Measurements from ENCODE around the gene MSMB.
"Not testable (repeated sequence)": the region's sequence is repeated elsewhere in the genome, so short reads cannot be mapped to it uniquely, and the experiment has no call there.

Gene MSMB

DNA sequence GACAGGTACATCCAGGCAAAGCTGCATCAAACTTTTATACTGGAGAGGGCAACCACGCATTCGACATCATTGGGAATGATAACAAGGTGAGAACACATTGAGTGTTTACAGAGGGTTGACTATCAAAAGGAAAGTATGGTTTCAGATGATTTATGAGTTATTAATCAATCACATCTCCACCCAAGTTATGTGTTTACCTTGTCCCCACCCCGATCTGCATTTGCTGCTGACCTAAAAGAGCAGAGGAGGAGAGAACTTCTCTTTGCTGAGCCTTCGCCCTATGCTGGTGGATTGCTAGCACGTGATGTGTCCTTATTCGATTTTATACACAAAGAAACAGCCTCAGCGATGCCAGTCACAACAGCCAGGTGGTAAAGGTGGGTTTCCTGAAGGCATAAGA lies at the start of gene MSMB:
MSMB (minus strand) TSS at position 9 of the 400 bp plus-strand sequence. CDS start 32 bp downstream, outside the sequence.
- Histone ChIP-seq H3K4me1 (ENCODE audit: control insufficient read depth in 1 of 2, insufficient read depth in 2 of 2, low read length in 2 of 2) (no peaks in the 10 kb centered on the region), H3K27me3 (ENCODE audit: low read depth, low read length) (no peaks in the 10 kb centered on the region), H3K4me3 (ENCODE audit: low read depth in 1 of 2, low read length in 2 of 2) (no peak within 1 kb of the TSS), H3K27ac (ENCODE audit: low read length) (no peak within 1 kb of the TSS), H3K36me3 (ENCODE audit: control insufficient read depth in 1 of 2, insufficient read depth in 2 of 2, low read length in 2 of 2) (no peaks in the 10 kb centered on the region), H3K9me3 (ENCODE audit: control insufficient read depth in 1 of 2, low read length in 2 of 2) (no peaks in the 10 kb centered on the region)

- peaks cover 0 to 8% of the 10 kb centered on the region in 2 donors for H3K4me1 ChIP-seq (ENCODE audit: control insufficient read depth in 1 of 2, insufficient read depth in 2 of 2, low read length in 2 of 2)
- no peaks in the 10 kb centered on the region for H3K36me3 ChIP-seq (ENCODE audit: control insufficient read depth in 1 of 2, insufficient read depth in 2 of 2, low read length in 2 of 2)
- no peaks in the 10 kb centered on the region for H3K9me3 ChIP-seq (ENCODE audit: control insufficient read depth in 1 of 2, low read length in 2 of 2)
- H3K4me3 ChIP-seq (ENCODE audit: low read depth in 1 of 2, low read length in 2 of 2) = no peak overlapping the region
- H3K27me3 ChIP-seq (ENCODE audit: low read depth, low read length) = no peaks in the 10 kb centered on the region
- H3K27ac ChIP-seq (ENCODE audit: low read length) = no peak overlapping the region
These were observed 49.1 kb upstream of the MSMB start for GRCh38 chr10:46094931-46095750.

- Histone ChIP-seq H3K27me3 (ENCODE audit: low read depth, low read length) (no peaks in the 10 kb centered on the region), H3K9me3 (ENCODE audit: control insufficient read depth in 1 of 2, low read length in 2 of 2) (no peaks in the 10 kb centered on the region), H3K36me3 (ENCODE audit: control insufficient read depth in 1 of 2, insufficient read depth in 2 of 2, low read length in 2 of 2) (no peaks in the 10 kb centered on the region), H3K4me1 (ENCODE audit: control insufficient read depth in 1 of 2, insufficient read depth in 2 of 2, low read length in 2 of 2) (peaks cover 0 to 8% of the 10 kb centered on the region in 2 donors), H3K27ac (ENCODE audit: low read length) (no peak overlapping the region), H3K4me3 (ENCODE audit: low read depth in 1 of 2, low read length in 2 of 2) (no peak overlapping the region)
These were observed 48.1 kb upstream of the MSMB start for GRCh38 chr10:46094197-46094500.

DNA sequence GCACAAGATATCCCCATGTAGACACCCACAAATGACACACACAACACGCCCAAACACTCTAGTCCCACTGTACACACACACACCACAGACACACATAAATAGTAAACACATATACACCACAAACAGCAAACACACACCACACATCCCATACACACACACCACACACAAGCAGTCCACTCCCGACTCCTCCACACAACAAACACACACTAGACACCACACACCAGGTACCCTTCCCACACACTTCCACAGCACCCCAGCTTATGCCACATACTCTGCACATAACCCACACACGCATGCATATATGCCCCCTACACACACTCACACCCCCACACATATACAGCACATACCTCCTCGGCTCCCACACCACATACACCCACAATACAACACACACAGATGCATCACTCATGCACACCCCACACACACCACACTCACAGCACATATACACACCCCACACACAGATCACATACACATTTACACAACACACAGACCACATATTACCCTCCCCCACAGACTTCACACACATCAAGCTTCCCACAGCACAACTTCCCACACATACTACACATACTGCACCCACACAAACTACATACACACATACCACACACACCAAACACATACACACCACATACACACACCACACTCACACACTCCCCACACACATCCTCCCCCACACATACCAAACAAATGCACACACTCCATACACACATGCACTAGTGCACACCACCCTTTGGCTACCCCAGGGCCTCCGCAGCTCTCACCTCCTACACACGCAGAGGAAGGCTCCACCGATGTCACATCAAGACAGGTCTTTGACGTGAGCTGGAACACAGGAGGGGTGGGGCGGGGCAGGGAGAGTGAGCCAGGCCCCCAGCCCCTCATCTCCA lies 47.5 kb upstream of the MSMB start:
- H3K9me3 ChIP-seq (ENCODE audit: control insufficient read depth in 1 of 2, low read length in 2 of 2); H3K4me3 ChIP-seq (ENCODE audit: low read depth in 1 of 2, low read length in 2 of 2); H3K27ac ChIP-seq (ENCODE audit: low read length); H3K4me1 ChIP-seq (ENCODE audit: control insufficient read depth in 1 of 2, insufficient read depth in 2 of 2, low read length in 2 of 2); H3K27me3 ChIP-seq (ENCODE audit: low read depth, low read length); H3K36me3 ChIP-seq (ENCODE audit: control insufficient read depth in 1 of 2, insufficient read depth in 2 of 2, low read length in 2 of 2): not testable (repeated sequence)

DNA sequence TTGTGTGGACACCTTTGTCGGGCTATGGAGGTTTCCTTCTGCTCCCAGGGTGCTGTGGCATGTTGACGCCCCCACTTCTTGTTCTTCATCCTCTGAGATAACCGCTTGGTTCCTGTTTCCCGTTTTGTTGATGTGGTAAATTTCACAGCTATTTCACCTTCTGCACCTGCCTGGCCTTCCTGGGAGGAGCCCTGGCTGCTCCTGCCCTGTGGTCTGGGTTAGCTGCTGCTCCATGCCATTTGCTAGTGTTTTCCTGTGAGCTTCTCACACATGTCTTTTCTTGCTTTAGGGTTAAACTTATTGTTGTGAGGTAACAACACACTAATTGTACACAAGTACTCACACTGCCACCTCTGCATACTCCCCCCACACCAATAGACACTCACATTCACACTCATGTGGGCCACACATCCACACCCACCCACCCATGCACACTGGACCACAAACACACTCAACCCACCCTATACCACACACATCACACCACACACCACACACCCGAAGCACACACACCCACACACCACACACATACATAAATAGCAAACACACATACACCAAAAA lies 46.5 kb upstream of the MSMB start:
- Histone ChIP-seq H3K27me3 (ENCODE audit: low read depth, low read length) (no peaks in the 10 kb centered on the region), H3K9me3 (ENCODE audit: control insufficient read depth in 1 of 2, low read length in 2 of 2) (no peaks in the 10 kb centered on the region), H3K4me1 (ENCODE audit: control insufficient read depth in 1 of 2, insufficient read depth in 2 of 2, low read length in 2 of 2) (peaks cover 0 to 8% of the 10 kb centered on the region in 2 donors), H3K27ac (ENCODE audit: low read length) (no peak overlapping the region), H3K4me3 (ENCODE audit: low read depth in 1 of 2, low read length in 2 of 2) (no peak overlapping the region), H3K36me3 (ENCODE audit: control insufficient read depth in 1 of 2, insufficient read depth in 2 of 2, low read length in 2 of 2) (no peaks in the 10 kb centered on the region)

DNA sequence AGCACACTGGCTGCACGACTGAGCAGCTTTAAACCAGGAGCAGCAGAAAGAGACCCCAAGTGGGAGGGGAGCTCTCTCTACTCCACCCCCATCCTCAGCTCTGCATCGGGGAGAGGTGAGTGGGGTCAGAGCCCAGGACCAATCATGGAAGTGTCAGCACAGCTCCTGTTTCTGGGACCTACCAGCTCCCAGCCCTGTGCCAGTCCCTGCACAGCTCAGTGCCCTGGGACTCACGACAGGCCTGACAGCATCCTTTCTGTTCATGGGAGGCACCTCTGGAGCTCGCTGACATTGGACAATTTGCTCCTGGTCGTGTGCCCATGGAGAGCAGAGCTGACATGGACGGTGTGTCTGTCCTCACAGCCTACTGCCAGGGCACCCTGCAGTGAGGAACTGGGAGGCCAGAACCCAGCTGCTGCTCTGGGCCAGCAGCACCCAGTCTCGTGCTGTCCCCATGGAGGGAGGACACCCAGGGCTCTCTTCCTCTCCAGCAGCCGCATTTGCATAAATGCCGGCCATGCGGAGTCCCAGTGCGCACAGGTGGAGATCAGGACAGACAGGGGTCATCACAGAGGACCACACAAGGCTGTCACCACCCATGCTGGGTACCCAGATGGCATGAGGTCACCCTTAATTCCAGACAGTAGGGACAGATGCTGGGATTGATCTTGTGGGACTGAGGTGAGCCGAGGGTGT lies 45.9 kb upstream of the MSMB start:
- peaks cover 0 to 8% of the 10 kb centered on the region in 2 donors for H3K4me1 ChIP-seq (ENCODE audit: control insufficient read depth in 1 of 2, insufficient read depth in 2 of 2, low read length in 2 of 2)
- H3K9me3 ChIP-seq (ENCODE audit: control insufficient read depth in 1 of 2, low read length in 2 of 2) = no peaks in the 10 kb centered on the region
- no peak overlapping the region for H3K4me3 ChIP-seq (ENCODE audit: low read depth in 1 of 2, low read length in 2 of 2)
- no peak overlapping the region for H3K27ac ChIP-seq (ENCODE audit: low read length)
- no peaks in the 10 kb centered on the region for H3K36me3 ChIP-seq (ENCODE audit: control insufficient read depth in 1 of 2, insufficient read depth in 2 of 2, low read length in 2 of 2)
- H3K27me3 ChIP-seq (ENCODE audit: low read depth, low read length) = no peaks in the 10 kb centered on the region

DNA sequence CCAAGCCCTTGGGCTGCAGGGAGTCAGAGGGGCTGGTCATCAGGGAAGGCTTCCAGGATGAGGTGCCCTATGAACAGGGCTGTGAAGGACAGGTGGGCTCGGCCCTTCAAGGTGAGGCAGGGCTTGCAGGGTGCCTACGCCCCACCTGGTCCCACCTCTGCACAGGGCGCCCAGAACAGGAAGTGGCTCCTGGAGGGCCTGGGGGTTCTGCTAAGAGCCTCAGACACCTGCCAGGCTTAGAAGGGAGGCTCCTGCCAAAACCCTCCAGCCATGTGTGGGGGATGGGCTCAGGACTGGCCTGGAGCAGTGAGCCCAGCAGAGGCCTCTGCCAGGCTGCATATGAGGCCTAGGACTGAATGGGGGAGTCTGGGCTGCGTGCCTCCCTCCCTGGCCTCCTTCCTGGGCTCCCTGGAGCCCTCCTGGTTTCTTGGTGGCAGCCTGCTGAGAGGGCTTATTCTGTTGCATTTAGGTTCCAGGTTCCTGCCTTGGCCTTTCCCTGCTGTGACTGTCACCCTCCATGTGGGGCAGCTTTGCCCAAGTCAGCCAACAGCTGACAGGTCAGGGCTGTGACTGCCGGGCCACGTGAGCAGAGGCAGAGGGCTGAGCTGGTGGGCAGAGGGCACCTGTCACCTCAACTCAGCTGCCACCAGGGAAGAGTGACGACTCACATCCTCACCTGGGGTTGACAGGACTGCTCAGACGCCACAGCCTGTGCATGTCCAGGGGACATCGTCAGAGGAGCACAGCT lies 45.2 kb upstream of the MSMB start:
- no peak overlapping the region for H3K4me3 ChIP-seq (ENCODE audit: low read depth in 1 of 2, low read length in 2 of 2)
- no peak overlapping the region for H3K27ac ChIP-seq (ENCODE audit: low read length)
- no peaks in the 10 kb centered on the region for H3K9me3 ChIP-seq (ENCODE audit: control insufficient read depth in 1 of 2, low read length in 2 of 2)
- H3K36me3 ChIP-seq (ENCODE audit: control insufficient read depth in 1 of 2, insufficient read depth in 2 of 2, low read length in 2 of 2) = no peaks in the 10 kb centered on the region
- H3K4me1 ChIP-seq (ENCODE audit: control insufficient read depth in 1 of 2, insufficient read depth in 2 of 2, low read length in 2 of 2) = peaks cover 0 to 3% of the 10 kb centered on the region in 2 donors
- H3K27me3 ChIP-seq (ENCODE audit: low read depth, low read length) = no peaks in the 10 kb centered on the region

- no peaks in the 10 kb centered on the region for H3K9me3 ChIP-seq (ENCODE audit: control insufficient read depth in 1 of 2, low read length in 2 of 2)
- no peaks in the 10 kb centered on the region for H3K27me3 ChIP-seq (ENCODE audit: low read depth, low read length)
- H3K4me1 ChIP-seq (ENCODE audit: control insufficient read depth in 1 of 2, insufficient read depth in 2 of 2, low read length in 2 of 2) = no peaks in the 10 kb centered on the region
- H3K27ac ChIP-seq (ENCODE audit: low read length) = no peak overlapping the region
- no peaks in the 10 kb centered on the region for H3K36me3 ChIP-seq (ENCODE audit: control insufficient read depth in 1 of 2, insufficient read depth in 2 of 2, low read length in 2 of 2)
- no peak overlapping the region for H3K4me3 ChIP-seq (ENCODE audit: low read depth in 1 of 2, low read length in 2 of 2)
These were observed 44.3 kb upstream of the MSMB start for GRCh38 chr10:46090258-46090812.

- not testable (repeated sequence) for H3K36me3 ChIP-seq (ENCODE audit: control insufficient read depth in 1 of 2, insufficient read depth in 2 of 2, low read length in 2 of 2); H3K4me1 ChIP-seq (ENCODE audit: control insufficient read depth in 1 of 2, insufficient read depth in 2 of 2, low read length in 2 of 2); H3K9me3 ChIP-seq (ENCODE audit: control insufficient read depth in 1 of 2, low read length in 2 of 2); H3K4me3 ChIP-seq (ENCODE audit: low read depth in 1 of 2, low read length in 2 of 2); H3K27ac ChIP-seq (ENCODE audit: low read length); H3K27me3 ChIP-seq (ENCODE audit: low read depth, low read length)
These were observed 41.3 kb upstream of the MSMB start for GRCh38 chr10:46087381-46087780.

DNA sequence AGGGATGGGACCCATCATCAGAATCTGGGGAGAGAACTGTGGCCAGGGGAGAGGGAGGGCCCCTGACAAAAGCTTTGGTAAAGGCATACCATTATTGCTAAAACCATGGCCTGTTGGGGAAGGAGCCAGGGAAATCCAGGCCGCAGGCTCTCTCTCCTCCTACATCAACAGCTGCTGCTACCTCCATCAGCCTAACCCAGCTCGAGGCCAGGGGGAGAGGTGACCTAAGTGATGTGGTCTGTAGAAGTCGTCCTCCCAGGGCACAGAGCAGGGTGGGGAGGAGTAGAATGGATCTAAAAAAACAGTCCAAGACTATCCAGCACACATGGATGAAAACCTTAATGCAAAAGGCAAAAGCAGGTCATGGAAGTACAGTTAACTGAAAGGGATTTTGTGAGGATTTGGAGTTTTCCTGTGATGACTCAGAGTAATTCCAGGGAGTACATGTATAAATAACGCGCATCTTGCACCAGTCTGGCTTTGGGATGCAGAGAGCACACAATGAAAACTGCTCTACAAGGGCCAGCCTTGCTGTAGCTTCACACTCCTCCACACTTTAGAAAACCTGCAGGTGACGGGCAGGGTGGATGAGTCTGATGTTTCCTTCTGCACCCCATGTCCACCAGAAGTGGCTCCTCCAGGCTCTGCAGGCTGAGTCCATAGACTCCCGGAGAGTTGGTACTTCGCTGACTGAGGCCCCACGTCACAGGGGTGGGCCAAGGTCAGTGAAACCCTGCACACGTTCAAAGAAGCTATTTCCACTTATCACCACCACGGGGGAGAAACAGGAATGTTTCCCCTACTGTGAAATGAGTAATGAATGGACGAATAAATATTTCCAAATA lies 38.5 kb upstream of the MSMB start:
- Histone ChIP-seq H3K4me3 (ENCODE audit: low read depth in 1 of 2, low read length in 2 of 2) (no peak overlapping the region), H3K4me1 (ENCODE audit: control insufficient read depth in 1 of 2, insufficient read depth in 2 of 2, low read length in 2 of 2) (no peaks in the 10 kb centered on the region), H3K27me3 (ENCODE audit: low read depth, low read length) (no peaks in the 10 kb centered on the region), H3K9me3 (ENCODE audit: control insufficient read depth in 1 of 2, low read length in 2 of 2) (no peaks in the 10 kb centered on the region), H3K27ac (ENCODE audit: low read length) (no peak overlapping the region), H3K36me3 (ENCODE audit: control insufficient read depth in 1 of 2, insufficient read depth in 2 of 2, low read length in 2 of 2) (no peaks in the 10 kb centered on the region)
